Upper lobe of left lung (tissue), 6 donors: ENCODE data around the gene ORMDL3. TPM values are rescaled to one million over a fixed set of nuclear protein-coding genes. Genes with fewer than 3 reads are reported as not detected.

Experiments
- ATAC-seq, 2 donors: fragments of 200-7000 bp; cut with Tn5 transposase; one replicate each; pipeline ENCODE4 v1.9.1; 2022; ENCODE audit warnings: mild to moderate bottlenecking in 2 of 2, moderate library complexity in 2 of 2; ENCODE audit not compliant: low FRiP score in 2 of 2
- DNase-seq, 2 donors: peaks; one replicate each; pipeline ENCODE4 v3.0.0-alpha.2; 2019 to 2020
- H3K27ac ChIP-seq, 4 donors: fragments of 200-600 bp; sonication (generic); one replicate each; pipeline ENCODE4 v1.5.1; 2016 to 2019
- H3K27me3 ChIP-seq, 4 donors: fragments of 200-600 bp; sonication (generic); one replicate each; pipeline ENCODE4 v1.5.1; 2017 to 2019
- H3K36me3 ChIP-seq, 4 donors: fragments of 200-600 bp; sonication (generic); one replicate each; pipeline ENCODE4 v1.5.1; 2016 to 2019
- H3K4me1 ChIP-seq, 4 donors: fragments of 200-600 bp; sonication (generic); one replicate each; pipeline ENCODE4 v1.5.1; 2018 to 2019
- H3K4me3 ChIP-seq, 4 donors: fragments of 200-600 bp; sonication (generic); one replicate each; pipeline ENCODE4 v1.5.1; 2017 to 2019; ENCODE audit warnings: mild to moderate bottlenecking in 2 of 4, moderate library complexity in 1 of 4
- H3K9me3 ChIP-seq, 4 donors: fragments of 200-600 bp; sonication (generic); one replicate each; pipeline ENCODE4 v1.5.1; 2018 to 2019
- CTCF ChIP-seq, 6 experiments: fragments of 450-650 bp in 4 of 6; fragments of 200-600 bp in 2 of 6; sonication (generic) in 2 of 6; IDR thresholded peaks; one replicate each; pipeline ENCODE4 v1.5.1; 2016 to 2019; ENCODE audit warnings: antibody characterized with exemption in 6 of 6
- EP300 ChIP-seq, 4 donors: sonication (generic); formaldehyde crosslinking; IDR thresholded peaks; one replicate each; pipeline ENCODE4 v1.5.1; 2017; ENCODE audit warnings: antibody characterized with exemption in 4 of 4, control low read depth in 2 of 4
- POLR2A ChIP-seq, 4 donors: fragments of 450-650 bp; IDR thresholded peaks; one replicate each; pipeline ENCODE4 v1.5.1; 2016 to 2017; ENCODE audit warnings: antibody characterized with exemption in 4 of 4, mild to moderate bottlenecking in 2 of 4
- POLR2AphosphoS5 ChIP-seq, 2 donors: sonication (generic); formaldehyde crosslinking; IDR thresholded peaks; one replicate each; pipeline ENCODE4 v1.5.1; 2017; ENCODE audit warnings: antibody characterized with exemption in 2 of 2
- WGBS, 2 donors: methylation state at CpG; one replicate each; pipeline ENCODE4 v1.1.5; 2017 to 2018; 5-methylcytosine and 5-hydroxymethylcytosine counted together
- total RNA-seq, 6 donors: library from RNA; depleted of rRNA in 4 of 6; stranded (reverse); fragments of >200 nt in 4 of 6; gene quantifications; one replicate each; pipeline versions ENCODE4 v1.1.0 to v1.2.1, GENCODE V29; 2016 to 2021
- donor health status: DM: no; HTN: no; CAD: no; lungs with moderate emphysema.
- donor health status: DM: no; HTN: yes; CAD: no; lungs with severe emphysema.

ORMDL3 gene
- total RNA-seq, 6 donors from 2014 or later: 69.9 to 99.6 (median 82.7) TPM

- Histone ChIP-seq H3K27ac (peak overlapping the region; percentile 87 to 95 (median 90)), H3K4me1 (peaks cover 34 to 58% (median 48%) of the 10 kb centered on the region in 4 donors), H3K4me3 (peak overlapping the region; percentile 72 to 95 (median 84)), H3K36me3 (peaks cover 16 to 26% (median 23%) of the 10 kb centered on the region in 4 donors), H3K9me3 (no peaks in the 10 kb centered on the region), H3K27me3 (no peaks in the 10 kb centered on the region)
- WGBS, 2 donors: 1 to 4% methylated on average over 4 to 12 of the region's 15 CpGs
- TF ChIP-seq EP300 (IDR thresholded peaks at IDR 0.05) (no peak), POLR2AphosphoS5 (IDR thresholded peaks at IDR 0.05) (peak in 1 of 2 donors; percentile 34), CTCF (IDR thresholded peaks at IDR 0.05) (no peak), POLR2A (IDR thresholded peaks at IDR 0.05) (peak in 1 of 4 donors; percentile 48)
- peak; percentile 46 to 58 for ATAC-seq
- DNase-seq: peak in 1 of 2 donors; percentile 80
These were observed 757 bp downstream of the ORMDL3 start for GRCh38 chr17:39926588-39927100.

DNA sequence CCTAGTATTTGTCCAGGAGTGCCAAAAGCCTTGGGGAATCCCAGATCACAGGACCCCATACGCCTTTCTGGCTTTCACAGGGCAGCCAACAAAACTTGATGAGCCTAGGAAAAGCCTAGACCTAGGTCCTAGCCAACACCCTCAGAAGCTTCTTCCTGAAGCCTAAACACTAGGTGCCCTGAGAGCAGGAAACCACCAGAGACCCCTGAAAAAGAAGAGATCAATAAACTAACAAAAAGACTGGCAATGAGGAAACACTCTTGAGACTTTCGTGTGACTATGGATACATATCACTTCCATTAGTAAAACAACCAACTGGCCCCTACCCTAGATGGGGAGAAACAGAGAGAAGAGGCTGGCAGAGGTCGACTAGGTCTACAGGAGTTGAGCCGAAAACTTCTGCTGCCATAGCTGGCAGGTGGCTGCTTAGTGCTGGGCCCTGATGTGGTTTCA is 1.2 kb downstream of the ORMDL3 start:
- Histone ChIP-seq H3K9me3 (no peaks in the 10 kb centered on the region), H3K4me1 (peaks cover 34 to 58% (median 48%) of the 10 kb centered on the region in 4 donors), H3K36me3 (peaks cover 16 to 30% (median 28%) of the 10 kb centered on the region in 4 donors), H3K4me3 (peak overlapping the region in 3 of 4 donors; percentile 72 to 95 (median 94)), H3K27me3 (no peaks in the 10 kb centered on the region), H3K27ac (peak overlapping the region; percentile 14 to 95 (median 62))
- TF ChIP-seq POLR2AphosphoS5 (IDR thresholded peaks at IDR 0.05) (no peak), POLR2A (IDR thresholded peaks at IDR 0.05) (no peak), CTCF (IDR thresholded peaks at IDR 0.05) (no peak), EP300 (IDR thresholded peaks at IDR 0.05) (no peak)
- 29 to 32% methylated on average over 4 of the region's 4 CpGs for WGBS, 2 donors
- no peak for DNase-seq
- no peak for ATAC-seq

- H3K4me3 ChIP-seq: peak overlapping the region in 3 of 4 donors; percentile 72 to 95 (median 94)
- peak overlapping the region; percentile 14 to 95 (median 62) for H3K27ac ChIP-seq
- H3K36me3 ChIP-seq: peaks cover 16 to 37% (median 34%) of the 10 kb centered on the region in 4 donors
- no peaks in the 10 kb centered on the region for H3K27me3 ChIP-seq
- no peaks in the 10 kb centered on the region for H3K9me3 ChIP-seq
- DNase-seq (no peak), ATAC-seq (no peak)
- TF ChIP-seq CTCF (IDR thresholded peaks at IDR 0.05) (no peak), POLR2AphosphoS5 (IDR thresholded peaks at IDR 0.05) (no peak), POLR2A (IDR thresholded peaks at IDR 0.05) (no peak), EP300 (IDR thresholded peaks at IDR 0.05) (no peak)
- H3K4me1 ChIP-seq: peaks cover 34 to 58% (median 48%) of the 10 kb centered on the region in 4 donors
- WGBS, 2 donors: 79 to 85% methylated on average over 10 to 11 of the region's 11 CpGs
These were observed 1.9 kb downstream of the ORMDL3 start for GRCh38 chr17:39925282-39926134.

DNA sequence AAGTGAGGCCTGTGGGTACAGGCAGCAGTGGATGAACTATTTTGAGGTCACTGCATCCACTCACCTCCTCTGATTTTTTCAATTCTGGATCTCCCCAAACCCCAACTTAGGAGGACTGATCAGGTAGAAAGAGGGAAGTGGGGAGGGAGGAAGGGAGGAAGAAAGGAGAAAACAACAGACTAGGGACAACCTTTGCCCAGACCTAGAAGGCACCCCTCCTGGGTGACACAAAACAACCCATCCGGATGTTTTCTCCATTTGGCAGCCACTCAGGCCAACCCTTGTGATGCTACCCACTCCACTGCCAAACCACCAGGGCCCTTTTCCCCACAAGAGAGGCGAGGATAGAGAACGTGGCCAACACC is 2.7 kb downstream of the ORMDL3 start:
- DNase-seq (no peak), ATAC-seq (no peak)
- no peak overlapping the region for H3K4me3 ChIP-seq
- H3K9me3 ChIP-seq: no peaks in the 10 kb centered on the region
- H3K27me3 ChIP-seq: no peaks in the 10 kb centered on the region
- peaks cover 16 to 45% (median 38%) of the 10 kb centered on the region in 4 donors for H3K36me3 ChIP-seq
- TF ChIP-seq CTCF (IDR thresholded peaks at IDR 0.05) (no peak), POLR2AphosphoS5 (IDR thresholded peaks at IDR 0.05) (no peak), EP300 (IDR thresholded peaks at IDR 0.05) (no peak)
- peaks cover 31 to 54% (median 46%) of the 10 kb centered on the region in 4 donors for H3K4me1 ChIP-seq
- 63 to 69% methylated on average over 3 of the region's 3 CpGs for WGBS, 2 donors
- H3K27ac ChIP-seq: peak overlapping the region in 1 of 4 donors; percentile 11
